ENCODE results near the gene WDR35.
"Not testable (repeated sequence)": the region's sequence is repeated elsewhere in the genome, so short reads cannot be mapped to it uniquely, and the experiment has no call there.

WDR35 gene

DNA sequence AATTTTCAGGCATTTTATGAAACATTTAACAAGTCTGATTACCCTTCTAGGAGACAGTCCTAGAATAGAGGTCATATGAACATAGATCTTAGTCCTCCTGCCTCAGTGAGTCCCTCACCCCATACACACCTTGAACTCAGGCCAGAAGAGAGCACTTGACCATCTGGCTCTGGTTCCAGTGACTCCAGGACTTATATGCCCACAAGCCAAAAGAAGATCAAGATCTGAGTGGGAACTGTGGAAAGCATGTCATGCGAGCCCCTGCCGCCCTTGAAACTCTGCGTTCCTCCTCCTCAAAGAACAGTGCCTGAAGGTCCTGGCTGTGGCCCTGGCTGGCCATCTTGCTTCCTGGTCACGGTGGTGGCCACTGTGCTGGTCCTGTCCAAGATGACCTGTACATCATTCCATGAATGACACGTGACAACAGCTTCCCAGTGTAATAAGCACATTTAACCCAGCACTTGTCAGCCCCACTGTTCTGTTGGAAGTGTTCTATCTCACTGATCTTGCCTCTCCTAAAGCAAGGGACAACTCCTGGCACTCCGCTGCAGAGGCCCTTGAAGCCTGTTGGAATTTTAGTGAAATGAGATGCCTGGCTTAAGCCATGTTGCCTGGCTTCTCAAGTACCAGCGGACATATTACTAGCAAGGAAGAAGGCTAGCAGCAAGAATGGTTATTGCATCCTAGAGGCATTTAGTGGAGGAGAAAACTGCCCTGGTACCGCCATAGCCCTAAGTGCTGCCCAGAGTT, 105.8 kb downstream of the WDR35 start:
- DNase-seq = no peak
- TF ChIP-seq POLR2A (IDR thresholded peaks at IDR 0.05; ENCODE audit: low read length) (no peak), GATA1 (IDR thresholded peaks at IDR 0.05; ENCODE audit: low read depth, low read length) (no peak)

- DNase-seq = no peak
- TF ChIP-seq POLR2A (IDR thresholded peaks at IDR 0.05; ENCODE audit: low read length) (no peak), GATA1 (IDR thresholded peaks at IDR 0.05; ENCODE audit: low read depth, low read length) (no peak)
Observed at GRCh38 chr2:19883486-19883885, 106.4 kb downstream of the WDR35 start.

DNA sequence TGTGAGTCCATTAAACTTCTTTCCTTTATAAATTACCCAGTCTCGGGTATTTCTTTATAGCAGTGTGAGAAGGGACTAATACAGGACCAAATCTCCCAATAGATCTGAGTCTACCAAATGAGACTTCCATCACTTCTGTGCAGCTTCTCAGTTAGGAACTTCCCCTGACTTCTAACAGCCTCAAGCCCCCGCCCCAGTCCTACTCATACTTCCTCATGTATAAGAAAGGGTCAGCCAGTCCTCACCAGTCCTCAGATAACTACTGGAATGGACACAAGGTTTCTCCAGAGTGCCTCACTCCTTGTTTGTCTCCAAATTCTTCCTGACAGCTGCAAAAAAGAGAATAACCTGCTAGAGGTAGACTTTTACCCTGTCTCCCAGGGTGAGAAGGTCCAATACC, 107.6 kb downstream of the WDR35 start:
- no peak for TF ChIP-seq GATA1 (IDR thresholded peaks at IDR 0.05; ENCODE audit: low read depth, low read length)
- no peak for DNase-seq

- no peak for DNase-seq
- TF ChIP-seq GATA1 (IDR thresholded peaks at IDR 0.05; ENCODE audit: low read depth, low read length) (no peak), POLR2A (IDR thresholded peaks at IDR 0.05; ENCODE audit: low read length) (no peak)
Observed at GRCh38 chr2:19881908-19882265, 108.0 kb downstream of the WDR35 start.

- DNase-seq = no peak
- TF ChIP-seq POLR2A (IDR thresholded peaks at IDR 0.05; ENCODE audit: low read length) = no peak
- TF ChIP-seq GATA1 (IDR thresholded peaks at IDR 0.05; ENCODE audit: low read depth, low read length) = no peak
Observed at GRCh38 chr2:19881221-19881907, 108.5 kb downstream of the WDR35 start.

DNA sequence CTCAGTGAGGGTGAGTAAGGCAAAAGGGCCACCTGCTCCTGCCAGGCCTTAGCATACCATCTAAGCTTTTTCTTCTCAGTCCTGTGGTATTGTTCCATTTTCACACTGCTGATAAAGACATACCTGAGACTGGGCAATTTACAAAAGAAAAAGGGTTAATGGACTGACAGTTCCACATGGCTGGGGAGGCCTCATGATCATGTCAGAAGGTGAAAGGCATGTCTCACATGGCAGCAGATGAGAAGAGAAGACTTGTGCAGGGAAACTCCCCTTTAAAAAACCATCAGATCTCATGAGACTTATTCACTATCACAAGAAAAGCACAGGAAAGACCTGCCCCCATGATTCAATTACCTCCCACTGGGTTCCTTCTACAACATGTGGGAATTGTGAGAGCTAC, 109.7 kb downstream of the WDR35 start:
- DNase-seq = not testable (repeated sequence)

DNA sequence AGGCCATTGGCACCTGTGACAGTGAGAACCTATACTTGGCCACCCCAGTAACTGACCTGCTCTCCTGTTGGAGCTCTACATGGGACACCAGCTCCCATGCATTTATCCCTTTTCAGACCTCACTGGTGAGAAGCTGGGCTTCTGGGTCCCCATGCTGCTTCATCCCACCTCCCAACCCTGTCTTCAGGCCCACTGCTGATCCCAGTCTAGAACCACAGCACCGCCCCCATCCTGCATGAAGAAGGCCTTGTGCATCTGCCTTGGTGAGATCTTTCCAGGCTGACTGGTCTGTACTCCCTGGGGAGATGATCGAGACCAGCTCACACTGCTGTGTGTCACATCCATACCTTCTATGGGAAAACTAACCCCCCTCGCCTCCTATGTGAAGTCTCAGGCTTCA, 110.8 kb downstream of the WDR35 start:
- DNase-seq = no peak
- no peak for TF ChIP-seq GATA1 (IDR thresholded peaks at IDR 0.05; ENCODE audit: low read depth, low read length)
- no peak for TF ChIP-seq POLR2A (IDR thresholded peaks at IDR 0.05; ENCODE audit: low read length)

DNA sequence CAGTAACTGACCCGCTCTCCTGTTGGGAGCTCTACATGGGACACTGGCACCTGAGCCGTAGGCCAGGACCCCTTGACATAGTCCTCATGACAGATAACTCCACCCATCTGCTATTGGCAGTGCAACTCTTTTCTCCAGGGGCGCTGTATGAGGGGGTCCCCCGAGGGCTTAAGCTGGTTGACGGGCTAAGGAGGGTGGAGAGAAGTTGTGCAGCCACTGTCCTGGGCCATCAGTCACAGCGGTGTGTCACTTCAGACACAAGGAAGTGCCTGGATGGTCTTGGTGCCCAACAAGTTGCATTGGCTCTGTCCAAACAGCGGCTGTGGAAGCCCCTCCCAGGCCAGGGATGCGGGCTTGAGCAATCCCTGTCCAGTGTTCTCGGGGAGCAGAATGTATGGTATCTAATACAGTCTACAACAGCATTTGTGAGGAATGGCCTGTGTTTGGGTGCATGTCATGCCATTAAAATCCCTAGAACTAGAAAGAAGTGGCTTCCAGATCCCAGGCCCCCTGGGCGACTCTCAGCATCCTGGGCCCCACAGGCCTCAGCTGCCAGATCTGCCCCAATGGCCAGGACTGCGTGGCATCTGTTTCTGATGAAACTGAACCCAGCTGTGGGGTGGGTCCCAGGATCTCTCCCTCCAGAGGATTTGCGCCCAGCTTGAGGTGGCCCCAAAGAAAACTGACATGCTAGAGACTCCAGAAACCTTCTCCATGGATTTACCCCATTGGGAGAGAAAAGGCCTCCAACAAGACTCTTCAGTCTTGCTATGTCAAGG, 111.4 kb downstream of the WDR35 start:
- no peak for DNase-seq
- TF ChIP-seq GATA1 (IDR thresholded peaks at IDR 0.05; ENCODE audit: low read depth, low read length) (no peak), POLR2A (IDR thresholded peaks at IDR 0.05; ENCODE audit: low read length) (no peak)

DNA sequence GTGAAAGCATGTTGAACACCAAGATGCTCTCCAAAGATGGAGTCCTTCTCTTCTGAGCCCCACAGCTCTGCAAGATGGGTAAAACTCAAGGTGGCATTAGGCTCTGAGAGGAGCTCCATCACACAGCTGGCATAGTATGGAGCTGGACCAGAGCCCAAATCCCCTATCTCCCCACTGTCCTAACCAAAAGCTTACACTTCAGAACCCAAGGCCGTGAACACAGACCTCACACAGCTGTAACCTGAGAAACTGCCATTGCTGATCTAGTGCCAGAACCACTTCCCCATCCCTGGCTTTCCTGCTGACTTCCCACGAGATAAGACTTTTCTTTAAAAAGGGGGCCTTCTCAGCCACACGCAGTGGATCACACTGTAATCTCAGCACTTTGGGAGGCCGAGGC, 113.2 kb downstream of the WDR35 start:
- TF ChIP-seq POLR2A (IDR thresholded peaks at IDR 0.05; ENCODE audit: low read length) = no peak
- no peak for TF ChIP-seq GATA1 (IDR thresholded peaks at IDR 0.05; ENCODE audit: low read depth, low read length)
- no peak for DNase-seq

DNA sequence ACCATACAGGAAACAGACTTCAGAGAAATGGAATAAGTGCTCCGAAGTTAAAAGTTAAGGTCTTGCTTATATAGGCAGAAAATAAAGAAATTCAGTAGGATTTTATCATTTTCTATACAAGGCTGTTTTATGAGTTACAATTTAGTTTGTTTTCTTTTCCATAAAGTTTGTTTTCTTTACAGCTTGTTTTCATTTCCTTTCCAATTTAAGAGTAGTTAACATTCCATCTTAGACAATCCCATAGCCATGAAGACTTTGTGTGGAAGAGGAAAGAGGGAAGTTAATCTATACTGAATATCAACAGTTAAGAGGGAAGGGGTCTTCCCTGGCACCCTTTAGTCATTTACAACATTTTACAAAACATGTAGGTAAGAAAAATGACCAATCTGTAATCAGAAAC, 114.6 kb downstream of the WDR35 start:
- no peak for DNase-seq
- TF ChIP-seq POLR2A (IDR thresholded peaks at IDR 0.05; ENCODE audit: low read length) (no peak), GATA1 (IDR thresholded peaks at IDR 0.05; ENCODE audit: low read depth, low read length) (no peak)

DNA sequence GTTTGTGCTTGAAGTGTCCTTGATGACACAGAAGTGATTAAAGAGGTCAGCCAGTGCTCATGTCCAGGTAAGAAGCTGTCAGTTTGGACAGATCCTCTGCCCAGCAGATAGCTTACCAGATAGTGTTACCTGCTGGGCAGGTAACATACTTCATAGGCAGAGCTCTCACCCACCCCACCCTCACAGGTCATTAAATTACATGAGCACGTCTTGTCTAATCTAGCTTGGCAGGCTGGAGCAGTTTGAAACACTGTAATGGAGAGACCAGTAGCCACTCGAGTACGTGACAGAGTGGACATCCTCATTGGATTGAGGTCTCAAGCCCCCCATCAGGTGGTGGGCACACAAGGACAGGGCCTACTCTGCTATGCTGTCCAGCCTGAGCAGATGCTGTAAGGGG, 115.2 kb downstream of the WDR35 start:
- no peak for DNase-seq
- TF ChIP-seq POLR2A (IDR thresholded peaks at IDR 0.05; ENCODE audit: low read length) = no peak
- no peak for TF ChIP-seq GATA1 (IDR thresholded peaks at IDR 0.05; ENCODE audit: low read depth, low read length)

DNA sequence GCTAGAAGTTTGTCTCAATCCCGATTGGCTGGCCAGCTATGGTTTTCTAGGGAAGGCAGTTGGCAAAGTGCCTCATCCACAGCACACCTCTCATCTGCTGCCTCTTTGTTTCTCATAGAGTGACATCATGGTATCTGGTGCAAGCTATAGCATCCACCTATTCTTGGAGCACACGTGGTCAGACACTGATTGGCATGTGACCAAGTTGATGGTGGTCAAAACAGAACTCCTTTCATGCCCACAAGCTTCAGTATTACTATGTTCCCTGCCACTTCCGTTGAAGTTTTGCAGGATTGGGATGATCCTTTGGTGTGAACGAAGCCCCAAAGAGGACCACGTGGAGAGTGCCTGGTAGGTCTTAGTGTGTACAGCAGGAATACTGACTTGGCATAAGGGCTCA, 116.9 kb downstream of the WDR35 start:
- DNase-seq = no peak
- no peak for TF ChIP-seq POLR2A (IDR thresholded peaks at IDR 0.05; ENCODE audit: low read length)
- TF ChIP-seq GATA1 (IDR thresholded peaks at IDR 0.05; ENCODE audit: low read depth, low read length) = no peak

GRCh38 chr2:19872302-19872701, 117.6 kb downstream of the WDR35 start:
- DNase-seq = no peak
- TF ChIP-seq GATA1 (IDR thresholded peaks at IDR 0.05; ENCODE audit: low read depth, low read length) (no peak), POLR2A (IDR thresholded peaks at IDR 0.05; ENCODE audit: low read length) (no peak)

DNA sequence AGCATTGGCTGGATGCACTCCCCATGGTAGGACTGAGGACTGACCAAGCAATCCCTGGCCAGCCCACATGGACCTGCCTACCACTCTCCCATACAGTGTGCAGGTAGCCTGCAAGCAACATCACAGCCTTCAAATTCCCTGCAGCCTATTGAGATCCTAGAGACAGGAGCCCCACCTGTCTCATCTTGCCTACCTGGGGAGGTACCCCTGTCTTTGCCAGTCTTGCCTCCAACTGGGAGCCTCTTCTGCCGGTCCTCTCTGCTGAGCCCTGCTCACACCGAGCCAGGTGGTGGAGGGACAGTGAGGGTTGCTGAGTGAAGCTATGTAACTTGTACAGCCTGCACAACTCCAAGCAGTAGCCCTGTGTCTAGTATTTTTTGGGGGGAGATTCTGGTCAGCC, 118.1 kb downstream of the WDR35 start:
- no peak for DNase-seq
- TF ChIP-seq GATA1 (IDR thresholded peaks at IDR 0.05; ENCODE audit: low read depth, low read length) = no peak
- no peak for TF ChIP-seq POLR2A (IDR thresholded peaks at IDR 0.05; ENCODE audit: low read length)

GRCh38 chr2:19870792-19871191, 119.1 kb downstream of the WDR35 start:
- TF ChIP-seq GATA1 (IDR thresholded peaks at IDR 0.05; ENCODE audit: low read depth, low read length) = no peak
- TF ChIP-seq POLR2A (IDR thresholded peaks at IDR 0.05; ENCODE audit: low read length) = no peak

More at GRCh38 chr2:19870792-19871191, 119.1 kb downstream of the WDR35 start:
- DNase-seq = no peak
